Uterus (tissue), 4 donors: ENCODE data around the gene ATP11A. TPM values are rescaled to one million over a fixed set of nuclear protein-coding genes. Genes with fewer than 3 reads are reported as not detected.

ENCODE experiments used
- DNase-seq, 2 donors: peaks; one replicate each; pipeline ENCODE4 v3.0.0-alpha.2; 2019 to 2020
- H3K27ac ChIP-seq, 2 donors: fragments of 200-600 bp; sonication (generic); 1 replicate in 1 of 2; 2 replicates in 1 of 2; pipeline ENCODE4 v1.5.1; 2016 to 2018
- H3K27me3 ChIP-seq, 2 donors: fragments of 200-600 bp; sonication (generic); one replicate each; pipeline ENCODE4 v1.5.1; 2018 to 2019; ENCODE audit warnings: control low read depth in 1 of 2
- H3K36me3 ChIP-seq, 2 donors: fragments of 200-600 bp; sonication (generic); one replicate each; pipeline ENCODE4 v1.5.1; 2019; ENCODE audit warnings: control low read depth in 1 of 2
- H3K4me1 ChIP-seq, 2 donors: fragments of 200-600 bp; sonication (generic); one replicate each; pipeline ENCODE4 v1.5.1; 2018 to 2019; ENCODE audit warnings: control low read depth in 1 of 2
- H3K4me3 ChIP-seq, 2 donors: fragments of 200-600 bp; sonication (generic); 1 replicate in 1 of 2; 2 replicates in 1 of 2; pipeline ENCODE4 v1.5.1; 2018 to 2019; ENCODE audit warnings: mild to moderate bottlenecking in 1 of 2
- H3K9me3 ChIP-seq, 2 donors: fragments of 200-600 bp; sonication (generic); one replicate each; pipeline ENCODE4 v1.5.1; 2019; ENCODE audit warnings: control low read depth in 1 of 2
- POLR2A ChIP-seq, 2 donors: fragments of 450-650 bp; IDR thresholded peaks; one replicate each; pipeline ENCODE4 v1.6.1; 2016; ENCODE audit warnings: antibody characterized with exemption in 2 of 2, mild to moderate bottlenecking in 1 of 2, moderate library complexity in 1 of 2
- intact Hi-C: fragments of 100-400 bp; cut with DNase I; formaldehyde crosslinking; loops from one replicate; pipeline ENCODE4 v1.15.1; 2023; ENCODE audit warnings: low total_unique reads
- total RNA-seq, 4 donors: library from RNA; depleted of rRNA in 3 of 4; stranded (reverse); fragments of >200 nt in 3 of 4; gene quantifications; one replicate each; pipeline versions ENCODE4 v1.1.0 to v1.2.4, GENCODE V29; 2014 to 2023
- TF ChIP-seq, protein P1 (sequence below), 4 experiments: fragments of 200-600 bp in 2 of 4; fragments of 450-650 bp in 2 of 4; sonication (generic) in 2 of 4; IDR thresholded peaks; one replicate each; pipeline ENCODE4 v1.5.1; 2016 to 2019; ENCODE audit warnings: antibody characterized with exemption in 4 of 4, mild to moderate bottlenecking in 2 of 4, moderate library complexity in 1 of 4
- donor health status: DM: yes; HTN: yes; CAD: no.

Gene ATP11A
- total RNA-seq, 4 donors from 2014 or later = 12.8 to 149 (median 22.8) TPM

DNA sequence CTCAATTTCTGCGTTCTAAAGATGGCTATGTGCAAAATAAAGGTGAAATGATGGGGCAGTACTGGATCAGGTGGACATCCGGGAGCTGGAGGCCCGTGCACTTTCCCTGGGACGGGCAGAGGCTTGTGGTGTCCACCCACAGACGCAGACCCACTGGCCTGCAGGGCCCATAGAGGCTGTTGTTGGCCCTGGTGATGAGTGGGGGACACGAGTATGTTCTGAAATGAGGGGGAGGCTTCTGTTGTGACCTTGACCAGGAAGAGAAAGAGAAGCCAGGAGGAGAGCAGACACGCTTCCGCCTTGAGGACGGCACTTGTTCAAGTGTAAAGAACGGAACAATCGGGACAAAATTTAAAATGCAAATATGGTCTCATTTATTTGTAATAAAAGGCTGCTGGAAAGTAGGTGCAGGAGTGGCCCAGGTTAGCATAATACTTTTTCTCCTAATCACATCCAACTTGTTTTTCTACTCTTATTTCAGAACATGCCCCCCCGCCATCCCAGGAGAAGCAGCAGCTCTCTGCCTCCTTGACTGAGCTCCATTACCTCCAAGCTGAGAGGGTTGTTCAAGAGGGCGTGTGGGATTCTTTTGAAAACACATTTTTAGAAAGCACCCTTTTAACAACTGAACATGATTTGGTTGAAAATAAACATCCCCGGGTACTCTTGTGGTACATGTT, 27.1 kb downstream of the ATP11A start:
- DNase-seq = no peak
- intact Hi-C loops = no loop called here
- no peaks in the 10 kb centered on the region for H3K27me3 ChIP-seq

DNA sequence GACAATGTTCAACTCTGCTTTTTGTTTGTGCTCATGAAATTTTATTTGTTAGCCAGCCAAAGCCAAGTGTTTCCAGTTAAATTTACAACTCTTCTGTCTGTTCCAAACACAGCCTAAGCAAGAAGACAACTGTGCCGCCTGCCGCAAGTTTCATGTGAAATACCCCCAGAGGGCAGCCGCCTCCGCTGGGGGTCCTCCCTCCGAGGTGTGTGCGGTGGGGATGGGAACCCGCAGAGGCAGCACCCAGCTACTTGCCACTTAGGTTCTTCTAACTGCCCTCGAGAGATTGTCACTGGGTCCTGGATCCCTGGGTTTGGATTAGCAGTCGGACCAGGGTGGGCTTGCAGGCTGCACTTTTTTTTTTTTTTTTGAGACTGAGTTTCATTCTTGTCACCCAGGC, 28.5 kb downstream of the ATP11A start:
- Histone ChIP-seq H3K4me3 (no peak overlapping the region), H3K27me3 (no peaks in the 10 kb centered on the region), H3K9me3 (no peaks in the 10 kb centered on the region), H3K27ac (peak overlapping the region; percentile 67 to 92), H3K36me3 (no peaks in the 10 kb centered on the region), H3K4me1 (peaks cover 0 to 19% of the 10 kb centered on the region in 2 donors)
- DNase-seq = peak in 1 of 2 donors; percentile 26
- TF ChIP-seq, protein P1, sequence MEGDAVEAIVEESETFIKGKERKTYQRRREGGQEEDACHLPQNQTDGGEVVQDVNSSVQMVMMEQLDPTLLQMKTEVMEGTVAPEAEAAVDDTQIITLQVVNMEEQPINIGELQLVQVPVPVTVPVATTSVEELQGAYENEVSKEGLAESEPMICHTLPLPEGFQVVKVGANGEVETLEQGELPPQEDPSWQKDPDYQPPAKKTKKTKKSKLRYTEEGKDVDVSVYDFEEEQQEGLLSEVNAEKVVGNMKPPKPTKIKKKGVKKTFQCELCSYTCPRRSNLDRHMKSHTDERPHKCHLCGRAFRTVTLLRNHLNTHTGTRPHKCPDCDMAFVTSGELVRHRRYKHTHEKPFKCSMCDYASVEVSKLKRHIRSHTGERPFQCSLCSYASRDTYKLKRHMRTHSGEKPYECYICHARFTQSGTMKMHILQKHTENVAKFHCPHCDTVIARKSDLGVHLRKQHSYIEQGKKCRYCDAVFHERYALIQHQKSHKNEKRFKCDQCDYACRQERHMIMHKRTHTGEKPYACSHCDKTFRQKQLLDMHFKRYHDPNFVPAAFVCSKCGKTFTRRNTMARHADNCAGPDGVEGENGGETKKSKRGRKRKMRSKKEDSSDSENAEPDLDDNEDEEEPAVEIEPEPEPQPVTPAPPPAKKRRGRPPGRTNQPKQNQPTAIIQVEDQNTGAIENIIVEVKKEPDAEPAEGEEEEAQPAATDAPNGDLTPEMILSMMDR (IDR thresholded peaks at IDR 0.05) = no peak
- TF ChIP-seq POLR2A (IDR thresholded peaks at IDR 0.05) = no peak
- intact Hi-C loops = no loop called here

More for the DNA sequence above, 27.1 kb downstream of the ATP11A start:
- Histone ChIP-seq H3K4me1 (peaks cover 0 to 9% of the 10 kb centered on the region in 2 donors), H3K9me3 (no peaks in the 10 kb centered on the region), H3K4me3 (no peak overlapping the region), H3K27ac (no peak overlapping the region), H3K36me3 (no peaks in the 10 kb centered on the region)
- TF ChIP-seq POLR2A (IDR thresholded peaks at IDR 0.05) = no peak
- TF ChIP-seq, protein P1 (IDR thresholded peaks at IDR 0.05) = no peak

DNA sequence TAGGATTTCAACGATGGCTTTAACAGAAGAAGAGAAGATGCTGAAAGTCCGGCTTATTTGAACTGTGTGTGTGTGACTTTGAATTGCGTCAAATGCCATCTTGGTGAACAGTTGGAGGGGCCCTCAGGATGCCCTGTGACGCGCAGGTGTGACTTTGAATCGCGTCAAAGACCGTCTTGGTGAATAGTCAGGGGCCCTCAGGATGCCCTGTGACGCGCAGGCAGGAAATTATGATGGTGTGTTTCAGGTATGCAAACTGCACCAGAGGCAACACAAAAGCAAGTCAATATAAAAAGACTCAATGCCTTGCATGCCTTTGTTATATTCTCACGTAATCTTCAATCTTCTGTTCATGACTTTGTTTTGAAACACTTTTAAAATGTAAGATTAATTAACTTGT, 29.2 kb downstream of the ATP11A start:
- Histone ChIP-seq H3K9me3 (no peaks in the 10 kb centered on the region), H3K4me1 (peaks cover 0 to 19% of the 10 kb centered on the region in 2 donors), H3K36me3 (no peaks in the 10 kb centered on the region), H3K4me3 (no peak overlapping the region), H3K27me3 (no peaks in the 10 kb centered on the region), H3K27ac (peak overlapping the region; percentile 92)
- TF ChIP-seq, protein P1 (IDR thresholded peaks at IDR 0.05) = no peak
- no peak for TF ChIP-seq POLR2A (IDR thresholded peaks at IDR 0.05)
- peak in 1 of 2 donors; percentile 35 for DNase-seq
- intact Hi-C loops = no loop called here

DNA sequence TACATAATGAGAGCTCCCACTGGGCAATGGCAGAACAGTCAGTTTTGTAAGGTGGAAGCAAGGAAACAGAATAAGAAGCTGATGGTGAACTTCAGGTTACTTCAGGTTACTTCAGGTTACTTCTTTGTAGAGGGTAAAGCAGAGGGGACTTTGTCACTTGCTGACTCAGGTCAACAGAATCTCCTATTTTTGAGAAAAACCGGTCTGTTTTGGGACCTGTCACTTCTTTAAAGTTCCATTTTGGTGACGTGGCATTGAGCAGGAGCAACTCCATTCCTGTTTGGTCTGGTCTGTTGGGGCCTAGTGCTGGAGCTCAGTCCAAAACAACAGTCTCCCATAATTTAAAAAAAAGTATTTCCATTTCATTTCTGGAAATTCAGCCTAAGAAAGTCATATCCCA, 29.7 kb downstream of the ATP11A start:
- Histone ChIP-seq H3K4me3 (no peak overlapping the region), H3K4me1 (peaks cover 0 to 19% of the 10 kb centered on the region in 2 donors), H3K27ac (peak overlapping the region; percentile 92), H3K36me3 (no peaks in the 10 kb centered on the region), H3K9me3 (no peaks in the 10 kb centered on the region), H3K27me3 (no peaks in the 10 kb centered on the region)
- TF ChIP-seq, protein P1 (IDR thresholded peaks at IDR 0.05) = no peak
- no peak for DNase-seq
- intact Hi-C loops = no loop called here

DNA sequence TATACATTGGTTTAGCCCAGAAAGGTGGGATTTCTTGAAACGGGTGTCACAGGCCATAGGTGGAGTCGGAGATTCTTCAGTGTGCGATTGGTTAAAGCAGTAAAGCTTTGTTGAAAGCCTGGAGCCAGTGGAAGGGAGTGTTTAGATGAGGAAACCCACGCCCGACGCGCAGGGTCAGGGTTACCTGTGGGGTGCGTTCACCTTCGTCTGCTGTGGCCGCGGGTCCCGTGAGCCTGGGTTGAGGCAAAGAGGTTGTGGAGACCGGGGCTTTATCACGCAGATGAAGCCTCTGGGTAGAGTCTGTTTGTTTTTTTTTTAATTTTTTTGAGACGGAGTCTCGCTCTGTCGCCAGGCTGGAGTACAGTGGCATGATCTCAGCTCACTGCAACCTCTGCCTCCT, 30.4 kb downstream of the ATP11A start:
- Histone ChIP-seq H3K27ac (peak overlapping the region; percentile 92), H3K36me3 (no peaks in the 10 kb centered on the region), H3K9me3 (no peaks in the 10 kb centered on the region), H3K4me1 (peaks cover 0 to 19% of the 10 kb centered on the region in 2 donors), H3K27me3 (no peaks in the 10 kb centered on the region), H3K4me3 (no peak overlapping the region)
- no peak for DNase-seq
- TF ChIP-seq, protein P1 (IDR thresholded peaks at IDR 0.05) = no peak
- no peak for TF ChIP-seq POLR2A (IDR thresholded peaks at IDR 0.05)
- intact Hi-C loops = no loop called here
